Esophagus muscularis mucosa (tissue), 4 donors: ENCODE data around the gene CRYBG2. TPM values are rescaled to one million over a fixed set of nuclear protein-coding genes. Genes with fewer than 3 reads are reported as not detected.

Source experiments
- DNase-seq: peaks from one replicate; pipeline ENCODE4 v3.0.0-alpha.2; 2017; ENCODE audit errors: extremely low spot score
- H3K27ac ChIP-seq, 4 donors: fragments of 200-600 bp; sonication (generic); replicated peaks in 1 of 4; 1 replicate in 3 of 4; 2 replicates in 1 of 4; pipeline ENCODE4 v1.5.1; 2016 to 2019; ENCODE audit warnings: mild to moderate bottlenecking in 1 of 4
- H3K27me3 ChIP-seq, 4 donors: fragments of 200-600 bp; sonication (generic); one replicate each; pipeline versions ENCODE4 v1.5.1 to v1.6.0; 2016 to 2019
- H3K36me3 ChIP-seq, 4 donors: fragments of 200-600 bp; sonication (generic); one replicate each; pipeline ENCODE4 v1.5.1; 2016 to 2019
- H3K4me1 ChIP-seq, 4 donors: fragments of 200-600 bp; sonication (generic); one replicate each; pipeline ENCODE4 v1.5.1; 2016 to 2019
- H3K4me3 ChIP-seq, 4 donors: fragments of 200-600 bp; sonication (generic); 1 replicate in 2 of 4; 2 replicates in 2 of 4; pipeline ENCODE4 v1.5.1; 2016 to 2019; ENCODE audit warnings: mild to moderate bottlenecking in 4 of 4, moderate library complexity in 1 of 4
- H3K9me3 ChIP-seq, 4 donors: fragments of 200-600 bp; sonication (generic); 1 replicate in 3 of 4; 2 replicates in 1 of 4; pipeline ENCODE4 v1.5.1; 2016 to 2019
- EP300 ChIP-seq: sonication (generic); formaldehyde crosslinking; IDR thresholded peaks from one replicate; pipeline ENCODE4 v1.6.1; 2017; ENCODE audit warnings: antibody characterized with exemption
- POLR2A ChIP-seq: fragments of 450-650 bp; IDR thresholded peaks from one replicate; pipeline ENCODE4 v1.6.1; 2017; ENCODE audit warnings: antibody characterized with exemption, moderate library complexity, mild to moderate bottlenecking, low read depth
- POLR2AphosphoS5 ChIP-seq, 2 donors: sonication (generic); formaldehyde crosslinking; IDR thresholded peaks; one replicate each; pipeline ENCODE4 v1.6.1; 2017; ENCODE audit warnings: antibody characterized with exemption in 2 of 2
- WGBS: methylation state at CpG from one replicate; pipeline ENCODE4 v1.1.5; 2018; 5-methylcytosine and 5-hydroxymethylcytosine counted together
- intact Hi-C: fragments of 100-400 bp; cut with DNase I; formaldehyde crosslinking; loops from one replicate; pipeline ENCODE4 v1.15.1; 2023
- total RNA-seq, 4 donors: library from RNA; depleted of rRNA; stranded (reverse); fragments of >200 nt; gene quantifications; one replicate each; pipeline versions ENCODE4 v1.1.0 to v1.2.1, GENCODE V29; 2016
- TF ChIP-seq, protein P1 (sequence below), 3 experiments: fragments of 200-600 bp in 2 of 3; fragments of 450-650 bp in 1 of 3; sonication (generic) in 2 of 3; IDR thresholded peaks; one replicate each; pipeline ENCODE4 v1.5.1; 2017 to 2019; ENCODE audit warnings: antibody characterized with exemption in 3 of 3, mild to moderate bottlenecking in 2 of 3, moderate library complexity in 1 of 3

The CRYBG2 gene
- total RNA-seq, 4 donors from 2014 or later: 0.42 to 0.86 TPM; not detected in 2

DNA sequence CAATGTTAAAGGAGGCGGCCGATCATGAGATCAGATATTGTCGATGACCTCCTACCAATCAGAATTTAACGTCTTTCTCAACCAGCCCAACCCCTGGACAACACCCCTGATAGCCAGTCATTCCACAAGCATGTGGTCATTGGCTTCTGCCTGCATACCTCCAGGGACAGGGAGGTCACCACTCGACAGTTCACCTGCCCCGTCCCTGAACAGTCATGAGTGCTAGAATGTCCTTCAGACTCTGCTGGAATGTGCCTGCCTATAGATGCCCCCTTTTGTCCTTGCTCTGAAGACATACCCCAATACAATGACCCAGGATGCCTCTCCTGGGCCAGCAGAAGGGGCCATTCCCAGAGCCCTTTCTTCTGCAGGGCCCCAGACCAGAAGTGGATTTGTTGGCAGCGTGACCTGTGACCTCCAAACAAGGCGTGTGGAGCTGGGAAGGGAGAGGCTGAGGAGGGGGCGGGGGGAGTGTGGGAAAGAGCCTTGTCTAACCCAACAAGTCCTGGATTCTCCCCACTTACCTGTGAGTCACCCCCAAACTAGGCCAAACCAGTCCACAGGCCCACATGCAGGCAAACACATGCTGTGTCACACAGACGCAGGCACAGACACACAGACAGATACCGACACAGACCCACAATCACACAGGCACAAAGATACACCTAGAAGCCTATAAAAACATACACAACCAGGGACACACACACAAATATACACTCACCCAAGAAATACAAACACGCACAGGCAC lies 2.2 kb downstream of the CRYBG2 start:
- Histone ChIP-seq H3K27ac (no peak overlapping the region), H3K9me3 (no peaks in the 10 kb centered on the region), H3K27me3 (peaks cover 0 to 37% (median 3%) of the 10 kb centered on the region in 4 donors), H3K36me3 (no peaks in the 10 kb centered on the region), H3K4me3 (no peak overlapping the region), H3K4me1 (no peaks in the 10 kb centered on the region)
- WGBS: 92% methylated on average over 7 of the region's 12 CpGs
- no peak for TF ChIP-seq EP300
- TF ChIP-seq, protein P1, sequence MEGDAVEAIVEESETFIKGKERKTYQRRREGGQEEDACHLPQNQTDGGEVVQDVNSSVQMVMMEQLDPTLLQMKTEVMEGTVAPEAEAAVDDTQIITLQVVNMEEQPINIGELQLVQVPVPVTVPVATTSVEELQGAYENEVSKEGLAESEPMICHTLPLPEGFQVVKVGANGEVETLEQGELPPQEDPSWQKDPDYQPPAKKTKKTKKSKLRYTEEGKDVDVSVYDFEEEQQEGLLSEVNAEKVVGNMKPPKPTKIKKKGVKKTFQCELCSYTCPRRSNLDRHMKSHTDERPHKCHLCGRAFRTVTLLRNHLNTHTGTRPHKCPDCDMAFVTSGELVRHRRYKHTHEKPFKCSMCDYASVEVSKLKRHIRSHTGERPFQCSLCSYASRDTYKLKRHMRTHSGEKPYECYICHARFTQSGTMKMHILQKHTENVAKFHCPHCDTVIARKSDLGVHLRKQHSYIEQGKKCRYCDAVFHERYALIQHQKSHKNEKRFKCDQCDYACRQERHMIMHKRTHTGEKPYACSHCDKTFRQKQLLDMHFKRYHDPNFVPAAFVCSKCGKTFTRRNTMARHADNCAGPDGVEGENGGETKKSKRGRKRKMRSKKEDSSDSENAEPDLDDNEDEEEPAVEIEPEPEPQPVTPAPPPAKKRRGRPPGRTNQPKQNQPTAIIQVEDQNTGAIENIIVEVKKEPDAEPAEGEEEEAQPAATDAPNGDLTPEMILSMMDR (IDR thresholded peaks at IDR 0.05): no peak
- DNase-seq: no peak
- intact Hi-C loops: no loop called here

- peaks cover 0 to 29% (median 3%) of the 10 kb centered on the region in 4 donors for H3K27me3 ChIP-seq
- DNase-seq: no peak
- no peaks in the 10 kb centered on the region for H3K4me1 ChIP-seq
- intact Hi-C loops: no loop called here
- no peaks in the 10 kb centered on the region for H3K9me3 ChIP-seq
- H3K36me3 ChIP-seq: no peaks in the 10 kb centered on the region
- no peak for TF ChIP-seq POLR2A
- TF ChIP-seq POLR2AphosphoS5 (IDR thresholded peaks at IDR 0.05): no peak
- TF ChIP-seq EP300: no peak
- TF ChIP-seq, protein P1 (IDR thresholded peaks at IDR 0.05): no peak
- WGBS: 75% methylated on average over 9 of the region's 9 CpGs
- H3K4me3 ChIP-seq: no peak overlapping the region
- no peak overlapping the region for H3K27ac ChIP-seq
Measured at GRCh38 chr1:26350701-26351589, 3.0 kb downstream of the CRYBG2 start.

DNA sequence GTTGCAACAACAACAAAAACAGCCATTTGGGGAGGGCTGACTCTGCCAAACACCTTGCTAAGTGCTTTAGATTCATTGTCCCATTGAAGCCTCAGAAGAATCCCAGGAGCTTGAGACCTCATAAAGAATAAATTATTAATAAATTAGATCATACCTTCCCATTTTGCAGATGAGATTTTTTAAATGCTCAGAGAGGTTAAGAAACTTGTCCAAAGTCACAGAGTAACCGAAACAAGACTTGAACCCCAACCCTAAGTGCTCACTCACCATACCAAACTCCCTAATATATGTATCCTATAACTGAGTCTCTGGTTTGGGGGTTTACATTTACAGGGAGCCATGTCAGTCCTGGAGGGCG lies 3.6 kb downstream of the CRYBG2 start:
- DNase-seq: no peak
- no peaks in the 10 kb centered on the region for H3K36me3 ChIP-seq
- WGBS: 67% methylated on average over 2 of the region's 2 CpGs
- H3K4me1 ChIP-seq: no peaks in the 10 kb centered on the region
- no peak overlapping the region for H3K27ac ChIP-seq
- no peaks in the 10 kb centered on the region for H3K9me3 ChIP-seq
- intact Hi-C loops: no loop called here
- no peak for TF ChIP-seq POLR2AphosphoS5 (IDR thresholded peaks at IDR 0.05)
- TF ChIP-seq, protein P1 (IDR thresholded peaks at IDR 0.05): no peak
- TF ChIP-seq POLR2A: no peak
- no peak for TF ChIP-seq EP300
- peaks cover 0 to 27% (median 2%) of the 10 kb centered on the region in 4 donors for H3K27me3 ChIP-seq
- H3K4me3 ChIP-seq: no peak overlapping the region

DNA sequence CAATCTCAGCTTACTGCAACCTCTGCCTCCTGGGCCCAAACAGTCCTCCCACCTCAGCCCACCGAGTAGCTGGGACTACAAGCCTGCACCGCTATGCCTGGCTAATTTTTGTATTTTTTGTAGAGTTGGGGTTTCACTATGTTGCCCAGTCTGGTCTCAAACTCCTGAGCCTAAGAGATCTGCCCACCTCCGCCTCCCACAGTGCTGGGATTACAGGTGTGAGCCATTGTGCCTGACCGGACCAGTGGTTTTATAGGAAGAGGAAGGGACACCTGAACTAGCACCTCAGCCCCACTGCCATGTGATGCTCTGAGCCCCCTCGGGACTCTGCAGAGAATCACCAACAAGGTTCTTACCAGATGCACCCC lies 4.1 kb downstream of the CRYBG2 start:
- no peaks in the 10 kb centered on the region for H3K4me1 ChIP-seq
- intact Hi-C loops: no loop called here
- no peak for DNase-seq
- H3K27ac ChIP-seq: no peak overlapping the region
- H3K36me3 ChIP-seq: no peaks in the 10 kb centered on the region
- 73% methylated on average over 4 of the region's 5 CpGs for WGBS
- TF ChIP-seq POLR2A: no peak
- H3K27me3 ChIP-seq: peaks cover 0 to 27% (median 0%) of the 10 kb centered on the region in 4 donors
- H3K9me3 ChIP-seq: no peaks in the 10 kb centered on the region
- H3K4me3 ChIP-seq: no peak overlapping the region

- no peak for DNase-seq
- Histone ChIP-seq H3K27me3 (peaks cover 0 to 27% (median 0%) of the 10 kb centered on the region in 4 donors), H3K27ac (no peak overlapping the region), H3K9me3 (no peaks in the 10 kb centered on the region), H3K36me3 (no peaks in the 10 kb centered on the region), H3K4me3 (no peak overlapping the region), H3K4me1 (no peaks in the 10 kb centered on the region)
- intact Hi-C loops: no loop called here
- TF ChIP-seq, protein P1 (IDR thresholded peaks at IDR 0.05): no peak
- TF ChIP-seq POLR2A: no peak
- TF ChIP-seq EP300: no peak
- TF ChIP-seq POLR2AphosphoS5 (IDR thresholded peaks at IDR 0.05): no peak
- 84% methylated on average over 7 of the region's 7 CpGs for WGBS
Measured at GRCh38 chr1:26349188-26349876, 4.6 kb downstream of the CRYBG2 start.
